Memory B cell (primary cell): Measurements from ENCODE around the gene GBP3.
"Not testable (repeated sequence)": the region's sequence is repeated elsewhere in the genome, so short reads cannot be mapped to it uniquely, and the experiment has no call there.

Experiments used
- ATAC-seq: fragments of 150-1000 bp; cut with Tn5 transposase; 2 replicates; pipeline ENCODE4 v1.10.0; 2021; ENCODE audit warnings: low read depth, mild to moderate bottlenecking, moderate library complexity
- DNase-seq, 2 donors: peaks; one replicate each; pipeline ENCODE4 v3.0.0; 2022; ENCODE audit warnings: low spot score in 2 of 2
- H3K27ac Mint-ChIP-seq: one replicate; pipeline ENCODE4 v1.8.0; 2022; ENCODE audit warnings: mild to moderate bottlenecking, moderate library complexity, mixed read lengths
- H3K27me3 Mint-ChIP-seq: one replicate; pipeline ENCODE4 v1.8.0; 2022; ENCODE audit warnings: mixed read lengths
- H3K36me3 Mint-ChIP-seq: one replicate; pipeline ENCODE4 v1.8.0; 2022; ENCODE audit warnings: mild to moderate bottlenecking, mixed read lengths
- H3K4me1 Mint-ChIP-seq: one replicate; pipeline ENCODE4 v1.8.0; 2022; ENCODE audit warnings: mixed read lengths
- H3K4me3 Mint-ChIP-seq: one replicate; pipeline ENCODE4 v1.8.0; 2022; ENCODE audit warnings: mild to moderate bottlenecking, moderate library complexity, mixed read lengths
- H3K9me3 Mint-ChIP-seq: one replicate; pipeline ENCODE4 v1.8.0; 2022; ENCODE audit warnings: mixed read lengths

Gene GBP3

GRCh38 chr1:89018318-89018717 lies 4.3 kb downstream of the GBP3 start:
- not testable (repeated sequence) for H3K4me3 Mint-ChIP-seq, H3K27ac Mint-ChIP-seq
- peaks cover 22% of the 10 kb centered on the region for H3K4me1 Mint-ChIP-seq

GRCh38 chr1:89008511-89008910 lies 14.2 kb downstream of the GBP3 start:
- Mint-ChIP-seq H3K36me3 (peaks cover 40% of the 10 kb centered on the region), H3K9me3 (no peaks in the 10 kb centered on the region), H3K4me3 (no peak overlapping the region), H3K27me3 (no peaks in the 10 kb centered on the region), H3K4me1 (no peaks in the 10 kb centered on the region), H3K27ac (no peak overlapping the region)
- ATAC-seq (no peak), DNase-seq (no peak)

More at GRCh38 chr1:89018318-89018717, 4.3 kb downstream of the GBP3 start:
- not testable (repeated sequence) for H3K27me3 Mint-ChIP-seq, H3K9me3 Mint-ChIP-seq, ATAC-seq, DNase-seq
- peaks cover 34% of the 10 kb centered on the region for H3K36me3 Mint-ChIP-seq

GRCh38 chr1:89005286-89006151 lies 17.1 kb downstream of the GBP3 start:
- Mint-ChIP-seq H3K9me3 (no peaks in the 10 kb centered on the region), H3K4me3 (no peak overlapping the region), H3K4me1 (peaks cover 2% of the 10 kb centered on the region), H3K27me3 (no peaks in the 10 kb centered on the region), H3K27ac (no peak overlapping the region), H3K36me3 (peaks cover 34% of the 10 kb centered on the region)
- ATAC-seq (no peak), DNase-seq (no peak)

- not testable (repeated sequence) for ATAC-seq, H3K27ac Mint-ChIP-seq, H3K4me3 Mint-ChIP-seq, H3K4me1 Mint-ChIP-seq, H3K27me3 Mint-ChIP-seq, H3K9me3 Mint-ChIP-seq, DNase-seq
- H3K36me3 Mint-ChIP-seq: peaks cover 14% of the 10 kb centered on the region
Measured at GRCh38 chr1:89002176-89002575, 20.5 kb downstream of the GBP3 start.

GRCh38 chr1:89001510-89001909 lies 21.2 kb downstream of the GBP3 start:
- ATAC-seq (no peak), DNase-seq (no peak)
- H3K4me1 Mint-ChIP-seq: peaks cover 2% of the 10 kb centered on the region
- H3K27ac Mint-ChIP-seq: no peak overlapping the region
- H3K4me3 Mint-ChIP-seq: no peak overlapping the region
- peaks cover 12% of the 10 kb centered on the region for H3K36me3 Mint-ChIP-seq
- H3K9me3 Mint-ChIP-seq: no peaks in the 10 kb centered on the region
- no peaks in the 10 kb centered on the region for H3K27me3 Mint-ChIP-seq

GRCh38 chr1:88998716-88999115 lies 23.9 kb downstream of the GBP3 start:
- Mint-ChIP-seq H3K9me3 (no peaks in the 10 kb centered on the region), H3K36me3 (no peaks in the 10 kb centered on the region), H3K27ac (no peak overlapping the region), H3K4me3 (no peak overlapping the region), H3K27me3 (no peaks in the 10 kb centered on the region), H3K4me1 (peaks cover 2% of the 10 kb centered on the region)
- ATAC-seq (peak; percentile 94), DNase-seq (peak in 1 of 2 donors; percentile 70)

- peaks cover 8% of the 10 kb centered on the region for H3K36me3 Mint-ChIP-seq
- peaks cover 28% of the 10 kb centered on the region for H3K4me1 Mint-ChIP-seq
Measured at GRCh38 chr1:88990426-88990825, 32.2 kb downstream of the GBP3 start.

GRCh38 chr1:88985692-88986091 lies 37.0 kb downstream of the GBP3 start:
- peak overlapping the region; percentile 82 for H3K27ac Mint-ChIP-seq
- peaks cover 11% of the 10 kb centered on the region for H3K36me3 Mint-ChIP-seq
- no peak for ATAC-seq
- H3K4me1 Mint-ChIP-seq: peaks cover 42% of the 10 kb centered on the region
- no peaks in the 10 kb centered on the region for H3K27me3 Mint-ChIP-seq
- no peaks in the 10 kb centered on the region for H3K9me3 Mint-ChIP-seq
- DNase-seq: no peak
- no peak overlapping the region for H3K4me3 Mint-ChIP-seq

More at GRCh38 chr1:88990426-88990825, 32.2 kb downstream of the GBP3 start:
- no peaks in the 10 kb centered on the region for H3K27me3 Mint-ChIP-seq
- H3K27ac Mint-ChIP-seq: no peak overlapping the region
- H3K4me3 Mint-ChIP-seq: no peak overlapping the region
- no peaks in the 10 kb centered on the region for H3K9me3 Mint-ChIP-seq
- no peak for DNase-seq
- no peak for ATAC-seq

- no peaks in the 10 kb centered on the region for H3K9me3 Mint-ChIP-seq
- no peaks in the 10 kb centered on the region for H3K27me3 Mint-ChIP-seq
- peak overlapping the region; percentile 82 for H3K27ac Mint-ChIP-seq
- ATAC-seq: no peak
- peaks cover 37% of the 10 kb centered on the region for H3K4me1 Mint-ChIP-seq
- H3K36me3 Mint-ChIP-seq: peaks cover 9% of the 10 kb centered on the region
- DNase-seq: no peak
- no peak overlapping the region for H3K4me3 Mint-ChIP-seq
Measured at GRCh38 chr1:88985032-88985431, 37.6 kb downstream of the GBP3 start.

- H3K4me3 Mint-ChIP-seq: peak overlapping the region; percentile 1
- H3K9me3 Mint-ChIP-seq: no peaks in the 10 kb centered on the region
- peak overlapping the region; percentile 82 for H3K27ac Mint-ChIP-seq
- no peaks in the 10 kb centered on the region for H3K27me3 Mint-ChIP-seq
- DNase-seq (no peak), ATAC-seq (no peak)
- H3K4me1 Mint-ChIP-seq: peaks cover 34% of the 10 kb centered on the region
- H3K36me3 Mint-ChIP-seq: peaks cover 9% of the 10 kb centered on the region
Measured at GRCh38 chr1:88984569-88984968, 38.1 kb downstream of the GBP3 start.

- Mint-ChIP-seq H3K36me3 (peaks cover 9% of the 10 kb centered on the region), H3K9me3 (no peaks in the 10 kb centered on the region), H3K4me3 (peak overlapping the region; percentile 53), H3K27me3 (no peaks in the 10 kb centered on the region), H3K4me1 (peaks cover 33% of the 10 kb centered on the region), H3K27ac (peak overlapping the region; percentile 82)
- peak in 1 of 2 donors; percentile 47 for DNase-seq
- ATAC-seq: peak; percentile 89
Measured at GRCh38 chr1:88983791-88984559, 38.7 kb downstream of the GBP3 start.

GRCh38 chr1:88982055-88982454 lies 40.6 kb downstream of the GBP3 start:
- Mint-ChIP-seq H3K27me3 (no peaks in the 10 kb centered on the region), H3K27ac (peak overlapping the region; percentile 7), H3K4me1 (peaks cover 28% of the 10 kb centered on the region), H3K36me3 (peaks cover 8% of the 10 kb centered on the region), H3K9me3 (no peaks in the 10 kb centered on the region), H3K4me3 (no peak overlapping the region)
- DNase-seq (no peak), ATAC-seq (no peak)

- ATAC-seq, H3K27me3 Mint-ChIP-seq: not testable (repeated sequence)
- peak overlapping the region; percentile 7 for H3K27ac Mint-ChIP-seq
Measured at GRCh38 chr1:88981506-88981905, 41.2 kb downstream of the GBP3 start.

GRCh38 chr1:88980870-88981269 lies 41.8 kb downstream of the GBP3 start:
- ATAC-seq (no peak), DNase-seq (no peak)
- no peak overlapping the region for H3K4me3 Mint-ChIP-seq
- H3K27ac Mint-ChIP-seq: peak overlapping the region; percentile 7
- peaks cover 27% of the 10 kb centered on the region for H3K4me1 Mint-ChIP-seq
- H3K9me3 Mint-ChIP-seq: no peaks in the 10 kb centered on the region
- H3K36me3 Mint-ChIP-seq: peaks cover 9% of the 10 kb centered on the region
- no peaks in the 10 kb centered on the region for H3K27me3 Mint-ChIP-seq

More at GRCh38 chr1:88981506-88981905, 41.2 kb downstream of the GBP3 start:
- H3K9me3 Mint-ChIP-seq, H3K36me3 Mint-ChIP-seq, H3K4me3 Mint-ChIP-seq, DNase-seq: not testable (repeated sequence)
- H3K4me1 Mint-ChIP-seq: peaks cover 27% of the 10 kb centered on the region
